Stimulated activated CD8-positive, alpha-beta memory T cell treated with anti-CD3 and anti-CD28 coated beads, Interleukin-4, amount 100 ng/mL, for 24 hours (primary cell): Measurements from ENCODE around the gene REEP5.

Source experiments
- DNase-seq: peaks from one replicate; pipeline ENCODE4 v3.0.0-alpha.2; 2020; ENCODE audit warnings: low read depth

The REEP5 gene

DNA sequence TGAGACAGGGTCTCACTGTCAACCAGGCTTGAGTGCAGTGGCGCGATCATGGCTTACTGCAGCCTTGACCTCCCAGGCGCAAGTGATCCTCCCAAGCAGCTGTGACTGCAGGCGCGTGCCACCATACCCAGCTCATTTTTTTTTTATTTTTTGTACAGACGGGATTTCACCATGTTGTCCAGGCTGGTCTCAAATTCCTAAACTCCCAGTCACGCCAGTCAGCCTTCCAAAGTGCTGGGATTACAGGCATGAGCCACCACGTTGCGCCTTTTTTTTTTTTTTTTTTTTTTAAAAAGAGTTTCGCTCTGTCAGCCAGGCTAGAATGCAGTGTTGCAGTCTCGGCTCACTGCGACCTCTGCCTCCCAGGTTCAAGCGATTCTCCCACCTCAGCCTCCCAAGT, 88.1 kb downstream of the REEP5 start:
- no peak for DNase-seq

DNA sequence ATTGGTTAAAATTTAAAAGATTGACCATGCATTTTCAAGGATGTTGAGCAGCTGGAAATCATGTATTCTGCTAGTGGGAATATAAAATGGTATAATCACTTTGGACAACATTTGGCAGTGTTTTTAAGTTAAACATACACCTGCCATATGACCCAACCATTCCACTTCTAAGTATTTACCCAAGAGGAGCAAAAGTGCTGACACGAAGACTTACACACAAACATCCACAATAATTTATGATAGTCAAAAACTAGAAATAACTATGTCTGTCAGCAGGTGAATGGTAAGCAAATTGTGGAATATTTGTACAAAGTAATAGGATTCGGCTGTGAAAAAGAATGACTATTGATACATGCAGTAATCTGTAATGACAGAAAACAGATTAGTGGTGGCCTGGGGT, 91.6 kb downstream of the REEP5 start:
- DNase-seq = no peak
